ENCODE data around the gene ANK3. TPM values are rescaled to one million over a fixed set of nuclear protein-coding genes. Genes with fewer than 3 reads are reported as not detected.

Gene ANK3
- total and polyA plus RNA-seq, 2 donors (not counting 3 experiments of a cell fraction or from before 2014, with no cell fraction given), result 0.88 to 8.5 TPM

DNA sequence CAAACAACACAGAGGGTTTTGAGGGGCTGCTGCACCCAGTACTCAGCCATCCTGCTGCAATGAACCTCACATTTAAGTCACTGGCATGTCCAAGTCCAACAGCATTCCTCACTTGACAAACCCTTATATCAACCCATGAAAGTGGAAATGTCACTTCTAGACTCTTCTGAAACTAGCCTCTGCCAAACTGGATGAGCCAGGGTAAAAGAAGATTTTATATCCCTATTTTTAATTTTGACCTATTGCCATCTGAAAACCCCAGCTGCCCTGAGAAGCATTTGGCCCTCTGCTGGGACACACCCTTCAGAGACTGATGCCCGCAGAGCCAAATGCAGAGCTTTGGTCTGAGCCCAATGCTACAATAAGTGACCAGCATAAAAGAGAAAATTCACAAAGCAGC lies 201.1 kb downstream of the ANK3 start:
- BruUV-seq (replicated peaks), result no TSS peak
- Histone ChIP-seq H3K9ac (replicated peaks; ENCODE audit: extremely low read depth, insufficient read depth, low read length) (no peak overlapping the region), H3K4me3 (replicated peaks in 1 of 3; ENCODE audit: insufficient read depth in 1 of 3, low read depth in 1 of 3, low read length in 3 of 3) (no peak overlapping the region), H4K20me1 (replicated peaks; ENCODE audit: control insufficient read depth, extremely low read depth, insufficient read depth, low read length) (no peaks in the 10 kb centered on the region), H3K4me1 (ENCODE audit: control insufficient read depth, extremely low read depth, insufficient read depth, low read length) (no peaks in the 10 kb centered on the region), H3K4me2 (ENCODE audit: insufficient read depth, low read length) (no peak overlapping the region), H3K9me3 (replicated peaks; ENCODE audit: control insufficient read depth, insufficient read depth, low read length) (no peaks in the 10 kb centered on the region), H3K36me3 (ENCODE audit: control insufficient read depth in 2 of 2, extremely low read depth in 1 of 2, insufficient read depth in 2 of 2, low read length in 2 of 2) (no peaks in the 10 kb centered on the region), H3K9me1 (replicated peaks; ENCODE audit: control insufficient read depth, extremely low read depth, insufficient read depth, low read length) (no peaks in the 10 kb centered on the region), H3K27ac (ENCODE audit: insufficient read depth, low read depth, low read length) (no peak overlapping the region), H3K79me2 (ENCODE audit: control insufficient read depth, insufficient read depth, low read length) (no peaks in the 10 kb centered on the region), H2AFZ (ENCODE audit: low read depth, low read length) (no peak overlapping the region), H3K27me3 (ENCODE audit: control insufficient read depth in 2 of 2, insufficient read depth in 2 of 2, low read length in 2 of 2) (no peaks in the 10 kb centered on the region)
- DNase-seq (ENCODE audit: low read depth, low spot score) (no peak), FAIRE-seq (no peak)
- intact Hi-C loops (cut with micrococcal nuclease) (no loop called here), dilution Hi-C loops (cut with MboI; ENCODE audit: extremely low pct_ligation_motif_present, low sequenced_read_pairs) (no loop called here)
- POLR2A ChIA-PET, result no interaction called here
- CTCF ChIA-PET, result interaction anchor here (0.9 to 2.7 kb wide), 5 partner anchors 9 to 253 kb away, joined by 3 to 10 read pairs (median 6); no protein-coding TSS in a partner anchor
- TF ChIP-seq JUN (IDR thresholded peaks at IDR 0.05; ENCODE audit: borderline replicate concordance, insufficient read depth, insufficient read length, low read depth) (no peak), CTCF (IDR thresholded peaks at IDR 0.05; ENCODE audit: extremely low read depth in 1 of 2, insufficient read depth in 1 of 2, low read depth in 1 of 2, low read length in 2 of 2) (no peak), GATA2 (IDR thresholded peaks at IDR 0.05; ENCODE audit: insufficient read depth, insufficient read length, low read depth, low read length) (no peak), EZH2 (IDR thresholded peaks at IDR 0.05; ENCODE audit: borderline replicate concordance, low read depth, low read length, severe bottlenecking) (no peak), POLR2A (IDR thresholded peaks at IDR 0.05; ENCODE audit: low read depth, low read length) (no peak), MYC (IDR thresholded peaks at IDR 0.05; ENCODE audit: low read depth, low read length) (no peak), POLR2AphosphoS5 (IDR thresholded peaks at IDR 0.05; ENCODE audit: insufficient read depth, low read depth, low read length) (no peak), FOS (IDR thresholded peaks at IDR 0.05; ENCODE audit: borderline replicate concordance, insufficient read depth, low read length) (no peak)
- TF ChIP-seq, protein P1, sequence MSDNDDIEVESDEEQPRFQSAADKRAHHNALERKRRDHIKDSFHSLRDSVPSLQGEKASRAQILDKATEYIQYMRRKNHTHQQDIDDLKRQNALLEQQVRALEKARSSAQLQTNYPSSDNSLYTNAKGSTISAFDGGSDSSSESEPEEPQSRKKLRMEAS (IDR thresholded peaks at IDR 0.05; ENCODE audit: insufficient read depth, insufficient read length), result no peak
